Large intestine (tissue), 3 donors: Measurements from ENCODE around the gene FLNC. TPM values are rescaled to one million over a fixed set of nuclear protein-coding genes. Genes with fewer than 3 reads are reported as not detected.

Source experiments
- DNase-seq, 2 donors: peaks; one replicate each; pipeline versions ENCODE4 v3.0.0 to v3.0.0-alpha.2; 2013
- H3K27ac ChIP-seq: one replicate; pipeline ENCODE4 v1.5.1; 2013; ENCODE audit warnings: low read length
- H3K27me3 ChIP-seq: 2 replicates; pipeline ENCODE4 v1.6.1; 2013; ENCODE audit warnings: low read length; ENCODE audit not compliant: control insufficient read depth, insufficient read depth
- H3K36me3 ChIP-seq: 2 replicates; pipeline ENCODE4 v1.6.1; 2013; ENCODE audit warnings: low read length; ENCODE audit not compliant: control insufficient read depth, insufficient read depth
- H3K4me1 ChIP-seq: one replicate; pipeline ENCODE4 v1.6.1; 2013; ENCODE audit warnings: low read length; ENCODE audit not compliant: control insufficient read depth, insufficient read depth
- H3K4me3 ChIP-seq: one replicate; pipeline ENCODE4 v1.5.1; 2013; ENCODE audit warnings: low read length
- H3K9me3 ChIP-seq: one replicate; pipeline ENCODE4 v1.6.1; 2013; ENCODE audit warnings: mild to moderate bottlenecking, low read depth, low read length, moderate library complexity; ENCODE audit not compliant: control insufficient read depth
- WGBS: methylation state at CpG from one replicate; pipeline ENCODE4 v1.1.5; 2013; ENCODE audit warnings: low lambda C conversion rate; ENCODE audit not compliant: insufficient coverage; 5-methylcytosine and 5-hydroxymethylcytosine counted together
- polyA plus RNA-seq: library from polyadenylated mRNA; unstranded; fragments of 120-200 nt; gene quantifications from one replicate; pipeline ENCODE4 v1.2.1, GENCODE V29; 2013

Gene FLNC
- polyA plus RNA-seq, 1 donor: 53.3 TPM

DNA sequence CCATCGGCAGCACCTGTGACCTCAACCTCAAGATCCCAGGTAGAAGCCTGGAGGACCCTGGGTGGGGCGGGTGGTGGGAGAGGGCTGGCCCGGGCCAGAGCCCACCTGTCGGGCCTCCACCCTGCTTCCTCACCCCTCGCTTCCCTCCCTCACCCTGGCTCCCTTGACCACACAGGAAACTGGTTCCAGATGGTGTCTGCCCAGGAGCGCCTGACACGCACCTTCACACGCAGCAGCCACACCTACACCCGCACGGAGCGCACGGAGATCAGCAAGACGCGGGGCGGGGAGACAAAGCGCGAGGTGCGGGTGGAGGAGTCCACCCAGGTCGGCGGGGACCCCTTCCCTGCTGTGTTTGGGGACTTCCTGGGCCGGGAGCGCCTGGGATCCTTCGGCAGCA lies 23.6 kb downstream of the FLNC start:
- no CpG with 5 or more reads among the region's 23 CpGs for WGBS
- H3K36me3 ChIP-seq: peaks cover 79% of the 10 kb centered on the region
- no peak for DNase-seq
- no peak overlapping the region for H3K27ac ChIP-seq
- H3K4me1 ChIP-seq: peaks cover 8% of the 10 kb centered on the region
- H3K27me3 ChIP-seq: no peaks in the 10 kb centered on the region
- H3K4me3 ChIP-seq: no peak overlapping the region
- no peaks in the 10 kb centered on the region for H3K9me3 ChIP-seq

DNA sequence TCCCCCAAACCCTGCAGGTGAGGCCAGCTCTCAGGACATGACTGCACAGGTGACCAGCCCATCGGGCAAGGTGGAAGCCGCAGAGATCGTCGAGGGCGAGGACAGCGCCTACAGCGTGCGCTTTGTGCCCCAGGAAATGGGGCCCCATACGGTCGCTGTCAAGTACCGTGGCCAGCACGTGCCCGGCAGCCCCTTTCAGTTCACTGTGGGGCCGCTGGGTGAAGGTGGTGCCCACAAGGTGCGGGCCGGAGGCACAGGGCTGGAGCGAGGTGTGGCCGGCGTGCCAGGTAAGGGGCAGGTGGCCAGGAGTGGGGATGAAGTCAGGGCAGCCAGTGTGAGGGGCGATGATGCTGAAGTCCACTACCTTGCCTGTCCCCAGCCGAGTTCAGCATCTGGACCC lies 24.2 kb downstream of the FLNC start:
- peaks cover 8% of the 10 kb centered on the region for H3K4me1 ChIP-seq
- H3K9me3 ChIP-seq: no peaks in the 10 kb centered on the region
- H3K36me3 ChIP-seq: peaks cover 77% of the 10 kb centered on the region
- DNase-seq: no peak
- no peak overlapping the region for H3K27ac ChIP-seq
- no peaks in the 10 kb centered on the region for H3K27me3 ChIP-seq
- WGBS: no CpG with 5 or more reads among the region's 21 CpGs
- H3K4me3 ChIP-seq: no peak overlapping the region

DNA sequence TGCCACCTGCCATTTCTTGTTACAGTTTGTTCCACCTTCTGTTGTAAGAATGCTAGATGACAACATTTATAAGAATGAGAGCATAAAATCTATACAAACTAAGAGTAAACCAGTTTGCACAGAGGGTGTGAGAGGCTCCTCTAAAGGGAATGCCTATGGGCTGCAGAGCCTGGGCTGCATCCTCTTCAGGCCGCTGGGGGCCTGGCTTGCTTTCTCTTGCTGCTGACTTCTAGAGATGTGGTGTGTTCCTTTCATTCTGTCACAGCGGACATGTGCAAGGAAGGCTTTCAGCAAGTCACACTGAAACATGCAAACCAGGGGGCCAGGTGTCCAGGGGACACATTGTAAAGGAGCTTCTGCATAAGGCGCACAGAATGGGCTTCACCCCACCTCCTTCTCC lies 25.4 kb downstream of the FLNC start:
- Histone ChIP-seq H3K36me3 (peaks cover 66% of the 10 kb centered on the region), H3K27ac (no peak overlapping the region), H3K9me3 (no peaks in the 10 kb centered on the region), H3K27me3 (no peaks in the 10 kb centered on the region), H3K4me3 (no peak overlapping the region), H3K4me1 (no peaks in the 10 kb centered on the region)
- no CpG with 5 or more reads among the region's 3 CpGs for WGBS
- DNase-seq: no peak

DNA sequence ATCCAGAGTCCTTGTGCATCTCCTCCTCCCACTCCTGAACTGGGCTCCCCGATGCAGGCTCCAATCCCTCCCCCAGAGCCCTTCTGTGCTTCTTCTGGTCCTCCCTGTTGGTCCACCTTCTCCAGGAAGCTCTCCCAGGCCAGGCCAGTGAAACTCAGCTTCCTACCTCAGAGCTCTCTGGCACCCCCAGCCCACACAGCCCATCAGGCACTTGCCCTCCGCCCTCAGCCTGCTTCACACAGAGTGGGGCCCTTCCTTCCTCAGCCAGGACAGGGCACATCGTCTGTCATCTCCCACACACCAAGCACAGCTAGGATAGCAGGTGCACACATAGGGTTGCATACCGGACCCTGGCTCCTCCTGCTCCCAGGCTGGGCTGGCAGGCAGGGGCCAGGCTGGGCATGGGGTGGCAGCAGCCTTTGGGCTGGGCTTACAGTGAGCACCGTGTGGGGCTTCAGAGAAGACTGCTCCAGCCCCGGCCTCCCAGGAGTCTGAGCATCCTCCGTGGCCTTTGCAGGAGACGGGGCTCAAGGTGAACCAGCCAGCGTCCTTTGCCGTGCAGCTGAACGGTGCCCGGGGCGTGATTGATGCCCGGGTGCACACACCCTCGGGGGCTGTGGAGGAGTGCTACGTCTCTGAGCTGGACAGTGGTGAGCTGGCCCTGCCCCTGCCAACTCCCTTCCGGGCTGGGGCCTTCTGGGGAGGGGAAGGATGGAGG lies 26.0 kb downstream of the FLNC start:
- Histone ChIP-seq H3K4me1 (no peaks in the 10 kb centered on the region), H3K27ac (no peak overlapping the region), H3K4me3 (no peak overlapping the region), H3K27me3 (no peaks in the 10 kb centered on the region), H3K9me3 (no peaks in the 10 kb centered on the region), H3K36me3 (peaks cover 60% of the 10 kb centered on the region)
- DNase-seq: no peak
- no CpG with 5 or more reads among the region's 17 CpGs for WGBS

DNA sequence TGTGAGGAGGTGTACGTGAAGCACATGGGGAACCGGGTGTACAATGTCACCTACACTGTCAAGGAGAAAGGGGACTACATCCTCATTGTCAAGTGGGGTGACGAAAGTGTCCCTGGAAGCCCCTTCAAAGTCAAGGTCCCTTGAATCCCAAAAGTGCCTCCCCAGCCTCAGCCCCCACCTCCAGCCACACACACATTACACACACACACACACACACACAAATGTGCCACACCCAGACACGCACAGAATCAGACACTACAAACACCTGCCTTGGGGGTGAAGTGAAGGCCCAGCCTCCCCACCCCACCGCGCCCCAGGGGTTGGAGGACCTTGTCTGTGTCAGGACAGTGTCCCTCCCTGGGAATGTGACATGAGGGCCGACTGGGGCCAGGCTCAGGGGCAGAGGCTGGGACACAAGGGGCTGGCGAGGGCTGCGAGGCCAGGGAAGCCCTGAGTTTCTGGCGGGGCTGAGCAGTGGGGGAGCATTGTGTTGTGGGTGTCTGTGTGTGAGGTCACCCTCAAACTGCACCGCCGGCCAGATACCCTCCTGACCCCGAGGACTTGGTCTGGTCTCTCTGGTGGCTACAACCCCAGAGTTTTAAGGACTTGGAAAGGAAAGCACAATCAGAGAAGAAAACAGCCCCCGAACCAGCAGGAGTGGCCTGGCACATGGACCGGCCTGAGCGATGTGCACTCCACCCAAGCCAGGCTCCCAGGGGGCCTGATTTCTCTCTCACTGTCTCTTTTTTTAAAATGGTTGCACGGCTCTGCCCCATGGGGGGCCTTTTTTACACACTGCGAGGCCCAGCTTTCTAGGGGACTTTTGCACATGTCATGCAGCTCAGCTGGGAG lies 28.4 kb downstream of the FLNC start:
- Histone ChIP-seq H3K27ac (no peak overlapping the region), H3K36me3 (peaks cover 40% of the 10 kb centered on the region), H3K9me3 (no peaks in the 10 kb centered on the region), H3K4me3 (no peak overlapping the region), H3K4me1 (peaks cover 5% of the 10 kb centered on the region), H3K27me3 (no peaks in the 10 kb centered on the region)
- no CpG with 5 or more reads among the region's 18 CpGs for WGBS
- no peak for DNase-seq

DNA sequence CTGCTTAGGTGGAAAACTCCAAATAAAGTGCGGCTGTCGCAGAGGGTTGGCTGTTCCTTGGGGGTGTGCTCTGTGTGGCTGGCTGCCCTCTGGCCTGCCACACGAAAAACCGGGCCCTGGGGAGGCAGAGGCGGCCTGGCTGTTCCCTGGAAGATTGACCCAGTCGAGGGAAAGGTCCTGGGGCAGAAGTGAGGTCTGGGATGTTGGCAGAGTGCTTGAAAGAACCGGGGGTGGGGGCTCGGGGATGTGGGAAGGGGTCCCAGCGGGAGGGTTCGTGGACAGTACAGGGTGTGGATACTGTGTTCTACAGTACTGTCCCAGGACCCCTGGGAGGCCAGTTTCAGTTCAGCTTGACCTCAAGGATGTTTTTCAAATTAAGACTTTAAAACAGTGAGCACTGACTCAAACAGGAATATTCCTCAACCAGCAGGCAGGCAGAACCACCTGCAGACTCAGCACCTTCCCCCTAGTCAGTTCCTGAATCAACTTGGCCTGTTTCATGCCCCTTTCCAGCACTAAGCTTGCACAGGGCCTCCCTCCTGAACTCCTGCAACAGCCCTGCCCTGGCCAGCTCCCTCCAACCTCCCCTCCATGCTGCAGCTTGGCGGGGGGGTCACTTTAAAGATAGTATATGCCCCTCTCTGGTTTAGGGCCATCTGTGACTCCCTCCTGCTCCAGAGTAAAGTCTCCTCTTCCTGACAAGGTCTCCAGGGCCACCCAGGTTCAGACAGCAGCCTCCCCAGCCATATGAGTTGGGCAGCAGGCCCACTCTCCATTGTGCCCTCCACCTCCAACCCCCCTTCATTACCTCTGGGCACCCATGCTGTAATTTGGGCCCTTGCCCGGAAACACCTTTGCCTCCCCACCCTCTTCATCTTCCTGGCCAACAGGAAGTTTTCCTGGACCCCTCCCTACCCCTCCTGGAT lies 29.3 kb downstream of the FLNC start:
- no peaks in the 10 kb centered on the region for H3K27me3 ChIP-seq
- no peaks in the 10 kb centered on the region for H3K9me3 ChIP-seq
- DNase-seq: no peak
- no peak overlapping the region for H3K4me3 ChIP-seq
- H3K36me3 ChIP-seq: peaks cover 31% of the 10 kb centered on the region
- WGBS: no CpG with 5 or more reads among the region's 12 CpGs
- no peak overlapping the region for H3K27ac ChIP-seq
- peaks cover 8% of the 10 kb centered on the region for H3K4me1 ChIP-seq

DNA sequence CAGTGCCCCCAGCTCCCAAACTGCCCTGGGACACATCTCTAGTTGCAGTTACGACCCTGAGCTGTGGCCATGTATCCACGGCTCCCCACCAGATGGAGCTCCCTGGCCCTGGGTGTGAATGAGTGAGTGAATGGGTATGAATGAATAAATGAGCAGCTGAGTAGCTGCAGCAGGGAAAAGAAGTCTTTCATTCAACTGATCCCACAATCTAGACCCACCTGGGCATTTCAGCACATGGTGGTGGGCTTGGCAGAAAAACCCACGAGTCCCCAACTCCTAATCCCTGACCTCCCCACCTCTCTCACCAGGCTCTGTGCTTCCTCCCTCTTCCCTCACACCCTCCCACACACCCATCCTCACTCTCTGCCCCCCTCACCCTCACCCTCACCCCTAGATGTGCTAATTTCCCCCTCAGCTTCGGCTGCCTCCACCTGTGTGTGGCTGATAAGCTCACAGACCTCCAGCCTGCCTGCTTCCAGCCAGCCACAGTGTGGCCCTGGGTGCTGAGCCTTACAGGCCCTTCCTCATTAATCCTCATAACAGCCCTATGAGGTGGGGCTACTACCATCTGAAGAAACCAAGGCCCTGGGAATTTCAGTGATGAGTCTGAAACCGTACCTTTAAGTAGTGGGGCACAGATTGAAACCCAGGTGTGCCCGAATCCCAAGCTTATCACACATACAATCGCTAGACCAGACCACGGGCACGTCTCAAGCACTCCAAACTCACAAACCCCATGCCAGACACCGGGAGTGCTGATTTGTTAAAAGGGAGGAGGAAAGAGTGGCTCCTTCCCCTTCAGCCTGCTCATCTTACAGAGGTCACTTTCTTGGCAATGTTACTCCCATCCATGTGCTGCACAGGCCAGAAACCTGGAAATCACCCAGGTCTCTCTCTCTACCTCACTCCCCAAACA lies 30.2 kb downstream of the FLNC start:
- no peak overlapping the region for H3K4me3 ChIP-seq
- no peak overlapping the region for H3K27ac ChIP-seq
- peaks cover 14% of the 10 kb centered on the region for H3K4me1 ChIP-seq
- H3K9me3 ChIP-seq: no peaks in the 10 kb centered on the region
- no peaks in the 10 kb centered on the region for H3K27me3 ChIP-seq
- WGBS: no CpG with 5 or more reads among the region's 10 CpGs
- no peak for DNase-seq
- H3K36me3 ChIP-seq: peaks cover 30% of the 10 kb centered on the region

DNA sequence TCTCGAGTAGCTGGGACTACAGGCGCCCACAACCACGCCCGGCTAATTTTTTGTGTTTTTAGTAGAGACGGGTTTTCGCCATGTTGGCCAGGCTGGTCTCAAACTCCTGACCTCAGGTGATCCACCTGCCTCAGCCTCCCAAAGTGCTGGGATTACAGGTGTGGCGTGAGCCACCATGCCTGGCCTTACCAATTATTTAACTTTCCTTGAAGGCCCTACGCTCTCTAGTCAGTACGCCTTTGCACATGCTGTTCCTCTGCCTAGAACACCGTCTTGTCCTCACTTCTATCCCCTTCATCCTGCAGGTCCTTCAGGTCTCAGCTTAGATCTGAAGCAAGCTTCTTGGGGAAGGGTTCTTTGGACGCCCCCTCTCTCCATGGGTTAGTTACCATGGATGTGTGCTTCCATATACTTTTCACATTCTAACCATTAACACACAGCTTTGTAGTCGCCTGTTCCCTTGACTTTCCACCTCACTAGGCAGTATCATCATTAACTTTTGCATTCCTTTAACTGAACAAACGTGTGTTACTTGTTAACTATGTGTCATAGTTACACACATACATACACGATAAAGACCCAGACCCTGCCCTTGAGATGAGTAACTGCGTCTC lies 31.9 kb downstream of the FLNC start:
- WGBS: 91% methylated on average over 4 of the region's 15 CpGs
- DNase-seq: no peak
- Histone ChIP-seq H3K36me3 (peaks cover 26% of the 10 kb centered on the region), H3K4me1 (peaks cover 14% of the 10 kb centered on the region), H3K4me3 (peak overlapping the region; percentile 75), H3K27ac (no peak overlapping the region), H3K27me3 (no peaks in the 10 kb centered on the region), H3K9me3 (no peaks in the 10 kb centered on the region)
